Esophagus squamous epithelium (tissue), 4 donors: ENCODE measurements around the gene LEF1.

Experiments
- POLR2A ChIP-seq, 4 donors: fragments of 450-650 bp; IDR thresholded peaks; one replicate each; pipeline ENCODE4 v1.6.1; 2017; ENCODE audit warnings: antibody characterized with exemption in 4 of 4, mild to moderate bottlenecking in 4 of 4, moderate library complexity in 3 of 4
- TF ChIP-seq, protein P1 (sequence below), 6 experiments: fragments of 450-650 bp in 4 of 6; fragments of 200-600 bp in 2 of 6; sonication (generic) in 2 of 6; IDR thresholded peaks; one replicate each; pipeline ENCODE4 v1.5.1; 2016 to 2019; ENCODE audit warnings: antibody characterized with exemption in 6 of 6, mild to moderate bottlenecking in 4 of 6, moderate library complexity in 4 of 6

DNA sequence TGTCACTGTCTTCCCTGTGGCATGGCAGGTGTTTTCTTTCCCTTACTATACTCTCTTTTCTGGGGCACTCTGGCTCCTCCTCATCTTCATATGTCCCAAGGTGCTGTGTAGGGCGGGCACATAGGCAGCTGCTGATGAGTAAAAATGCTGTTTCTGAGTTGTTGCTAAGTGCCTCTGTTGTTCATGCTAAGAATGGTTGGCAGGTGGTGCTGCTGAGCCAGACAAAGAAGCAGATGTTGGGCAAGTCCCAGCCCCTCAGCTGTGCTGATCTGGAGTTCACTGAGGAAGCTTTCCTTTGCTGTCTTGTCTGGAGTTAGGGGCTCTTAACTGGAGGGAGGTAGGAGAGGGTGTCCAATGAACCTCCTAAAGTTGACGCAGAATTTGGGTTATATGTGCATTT, 138.4 kb downstream of the LEF1 start:
- no peak for TF ChIP-seq POLR2A (IDR thresholded peaks at IDR 0.05)
- TF ChIP-seq, protein P1, sequence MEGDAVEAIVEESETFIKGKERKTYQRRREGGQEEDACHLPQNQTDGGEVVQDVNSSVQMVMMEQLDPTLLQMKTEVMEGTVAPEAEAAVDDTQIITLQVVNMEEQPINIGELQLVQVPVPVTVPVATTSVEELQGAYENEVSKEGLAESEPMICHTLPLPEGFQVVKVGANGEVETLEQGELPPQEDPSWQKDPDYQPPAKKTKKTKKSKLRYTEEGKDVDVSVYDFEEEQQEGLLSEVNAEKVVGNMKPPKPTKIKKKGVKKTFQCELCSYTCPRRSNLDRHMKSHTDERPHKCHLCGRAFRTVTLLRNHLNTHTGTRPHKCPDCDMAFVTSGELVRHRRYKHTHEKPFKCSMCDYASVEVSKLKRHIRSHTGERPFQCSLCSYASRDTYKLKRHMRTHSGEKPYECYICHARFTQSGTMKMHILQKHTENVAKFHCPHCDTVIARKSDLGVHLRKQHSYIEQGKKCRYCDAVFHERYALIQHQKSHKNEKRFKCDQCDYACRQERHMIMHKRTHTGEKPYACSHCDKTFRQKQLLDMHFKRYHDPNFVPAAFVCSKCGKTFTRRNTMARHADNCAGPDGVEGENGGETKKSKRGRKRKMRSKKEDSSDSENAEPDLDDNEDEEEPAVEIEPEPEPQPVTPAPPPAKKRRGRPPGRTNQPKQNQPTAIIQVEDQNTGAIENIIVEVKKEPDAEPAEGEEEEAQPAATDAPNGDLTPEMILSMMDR (IDR thresholded peaks at IDR 0.05): peak in 3 of 6 experiments; percentile 13 to 60 (median 35)
